CD4-positive, alpha-beta T cell (primary cell): Measurements from ENCODE around the gene DNAJC11. TPM values are rescaled to one million over a fixed set of nuclear protein-coding genes. Genes with fewer than 3 reads are reported as not detected.

Experiments
- ATAC-seq: fragments of 200-7000 bp; cut with Tn5 transposase; one replicate; pipeline ENCODE4 v1.10.0; 2022; ENCODE audit warnings: mild to moderate bottlenecking; ENCODE audit not compliant: poor library complexity
- CTCF ChIA-PET: fragments of 350-600 bp; sonication (Branson Sonifier 250); formaldehyde crosslinking; loops from one replicate; lab custom pipeline; 2021; ENCODE audit warnings: antibody characterized with exemption, inconsistent platforms; lab: Charles Lee
- POLR2A ChIA-PET: fragments of 350-600 bp; sonication (Branson Sonifier 250); formaldehyde crosslinking; loops from one replicate; lab custom pipeline; 2021; ENCODE audit warnings: antibody characterized with exemption, inconsistent platforms; lab: Charles Lee
- DNase-seq, 14 experiments: peaks; one replicate each; pipeline ENCODE4 v3.0.0-alpha.2; 2013 to 2020; ENCODE audit warnings: mixed read lengths in 2 of 14
- H3K27ac ChIP-seq, 2 donors: one replicate each; pipeline versions ENCODE4 v1.5.1 to v1.7.0; 2013; ENCODE audit warnings: low read length in 2 of 2, low read depth in 1 of 2, mild to moderate bottlenecking in 1 of 2
- H3K27me3 ChIP-seq, 2 experiments: 1 replicate in 1 of 2; 2 replicates in 1 of 2; pipeline versions ENCODE4 v1.6.1 to v1.7.0; 2013; ENCODE audit warnings: low read length in 2 of 2, control low read depth in 1 of 2, mild to moderate bottlenecking in 1 of 2, moderate library complexity in 1 of 2; ENCODE audit not compliant: insufficient read depth in 2 of 2, control insufficient read depth in 1 of 2
- H3K36me3 ChIP-seq: one replicate; pipeline ENCODE4 v1.6.1; 2013; ENCODE audit warnings: low read length, control low read depth; ENCODE audit not compliant: insufficient read depth
- H3K4me1 ChIP-seq: one replicate; pipeline ENCODE4 v1.6.1; 2013; ENCODE audit warnings: low read length, control low read depth; ENCODE audit not compliant: insufficient read depth
- H3K4me3 ChIP-seq: one replicate; pipeline ENCODE4 v1.5.1; 2013; ENCODE audit warnings: mild to moderate bottlenecking, low read length, moderate library complexity
- H3K9me3 ChIP-seq, 2 experiments: 1 replicate in 1 of 2; 2 replicates in 1 of 2; pipeline versions ENCODE4 v1.6.1 to v1.7.0; 2013; ENCODE audit warnings: low read length in 2 of 2, mild to moderate bottlenecking in 2 of 2, control low read depth in 1 of 2, moderate library complexity in 1 of 2; ENCODE audit not compliant: control insufficient read depth in 1 of 2, insufficient read depth in 1 of 2
- H3K27ac Mint-ChIP-seq: one replicate; pipeline ENCODE4 v1.8.0; 2020; ENCODE audit warnings: mixed read lengths
- H3K27me3 Mint-ChIP-seq: one replicate; pipeline ENCODE4 v1.8.0; 2021; ENCODE audit warnings: mixed read lengths
- H3K36me3 Mint-ChIP-seq: one replicate; pipeline ENCODE4 v1.8.0; 2021; ENCODE audit warnings: low read depth, mixed read lengths
- H3K4me1 Mint-ChIP-seq: one replicate; pipeline ENCODE4 v1.8.0; 2021; ENCODE audit warnings: low read depth, mixed read lengths
- H3K4me3 Mint-ChIP-seq: one replicate; pipeline ENCODE4 v1.8.0; 2020; ENCODE audit warnings: mild to moderate bottlenecking, mixed read lengths
- H3K9me3 Mint-ChIP-seq: one replicate; pipeline ENCODE4 v1.8.0; 2020; ENCODE audit warnings: mixed read lengths
- CTCF ChIP-seq: fragments of 200-600 bp; IDR thresholded peaks from one replicate; pipeline ENCODE4 v1.8.0; 2022; ENCODE audit warnings: antibody characterized with exemption, mild to moderate bottlenecking
- intact Hi-C, 2 experiments: fragments of 100-400 bp; cut with DNase I in 1 of 2; cut with micrococcal nuclease in 1 of 2; formaldehyde crosslinking; loops; one replicate each; pipeline versions ENCODE4 v1.15.1 to v1.9.0; 2023 to 2025; cut with DNase I, micrococcal nuclease
- total RNA-seq, 174 experiments: library from RNA in 2 of 174; stranded (reverse) in 2 of 174; gene quantifications; one replicate each; pipeline ENCODE4 v1.2.3 and lab custom pipeline; 2021 to 2026

Gene DNAJC11
- total RNA-seq, 2 experiments from 2014 or later = 20.6 to 24.0 TPM

DNA sequence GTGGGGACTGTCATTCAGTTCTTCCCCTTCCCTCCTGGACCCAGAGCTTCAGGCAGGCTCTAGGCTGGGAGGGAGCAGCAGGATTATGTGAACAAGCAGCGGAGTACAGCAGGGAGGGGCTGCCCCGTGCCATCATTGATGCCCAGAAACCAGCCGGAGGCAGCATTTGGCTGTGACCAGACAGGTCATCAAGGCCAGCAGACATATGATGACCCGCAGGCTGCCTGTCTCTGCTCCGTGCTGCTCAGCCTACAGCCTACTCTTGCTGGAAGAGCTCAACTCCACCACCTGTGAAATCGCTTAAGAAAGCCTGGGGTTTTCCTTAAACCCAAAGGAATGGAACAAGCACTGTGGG lies 103.9 kb downstream of the DNAJC11 start:
- no peak for DNase-seq
- no peaks in the 10 kb centered on the region for H3K27me3 Mint-ChIP-seq
- ChIA-PET CTCF (no interaction called here), POLR2A (interaction anchor here (1.1 to 2.0 kb wide), 5 partner anchors 8 to 137 kb away, joined by 3 to 11 read pairs (median 6); partner anchors contain the start of genes NOL9 and ZBTB48)
- no peak overlapping the region for H3K27ac Mint-ChIP-seq
- H3K9me3 Mint-ChIP-seq = no peaks in the 10 kb centered on the region
- H3K27ac ChIP-seq = no peak overlapping the region
- peaks cover 69% of the 10 kb centered on the region for H3K4me1 ChIP-seq
- TF ChIP-seq CTCF = no peak
- intact Hi-C loops = no loop called here
- peaks cover 65% of the 10 kb centered on the region for H3K36me3 Mint-ChIP-seq
- H3K27me3 ChIP-seq = no peaks in the 10 kb centered on the region
- ATAC-seq = no peak
- H3K4me1 Mint-ChIP-seq = peaks cover 51% of the 10 kb centered on the region
- no peak overlapping the region for H3K4me3 Mint-ChIP-seq
- H3K9me3 ChIP-seq = no peaks in the 10 kb centered on the region
- no peak overlapping the region for H3K4me3 ChIP-seq
- peaks cover 60% of the 10 kb centered on the region for H3K36me3 ChIP-seq

GRCh38 chr1:6596886-6597776 lies 104.5 kb downstream of the DNAJC11 start:
- intact Hi-C loops = no loop called here
- Mint-ChIP-seq H3K36me3 (peaks cover 65% of the 10 kb centered on the region), H3K4me3 (peak overlapping the region; percentile 56), H3K4me1 (peaks cover 52% of the 10 kb centered on the region), H3K9me3 (no peaks in the 10 kb centered on the region), H3K27me3 (no peaks in the 10 kb centered on the region), H3K27ac (peak overlapping the region; percentile 56)
- no peak for TF ChIP-seq CTCF
- no peak for ATAC-seq
- H3K27me3 ChIP-seq = no peaks in the 10 kb centered on the region
- ChIA-PET POLR2A (interaction anchor here (1.1 to 2.0 kb wide), 5 partner anchors 8 to 136 kb away, joined by 3 to 11 read pairs (median 6); partner anchors contain the start of genes NOL9 and ZBTB48), CTCF (no interaction called here)
- DNase-seq = peak in 1 of 14 experiments; percentile 9
- peaks cover 76% of the 10 kb centered on the region for H3K4me1 ChIP-seq
- H3K27ac ChIP-seq = no peak overlapping the region
- no peak overlapping the region for H3K4me3 ChIP-seq
- H3K9me3 ChIP-seq = no peaks in the 10 kb centered on the region
- peaks cover 66% of the 10 kb centered on the region for H3K36me3 ChIP-seq

GRCh38 chr1:6596351-6596750 lies 105.3 kb downstream of the DNAJC11 start:
- Mint-ChIP-seq H3K9me3 (no peaks in the 10 kb centered on the region), H3K4me1 (peaks cover 57% of the 10 kb centered on the region), H3K4me3 (peak overlapping the region; percentile 51), H3K27me3 (no peaks in the 10 kb centered on the region), H3K36me3 (peaks cover 62% of the 10 kb centered on the region), H3K27ac (peak overlapping the region; percentile 56)
- no peak overlapping the region for H3K4me3 ChIP-seq
- intact Hi-C loops = no loop called here
- ChIA-PET POLR2A (no interaction called here), CTCF (no interaction called here)
- no peak for ATAC-seq
- H3K36me3 ChIP-seq = peaks cover 74% of the 10 kb centered on the region
- H3K4me1 ChIP-seq = peaks cover 79% of the 10 kb centered on the region
- H3K27ac ChIP-seq = no peak overlapping the region
- TF ChIP-seq CTCF = no peak
- H3K27me3 ChIP-seq = no peaks in the 10 kb centered on the region
- peak in 1 of 14 experiments; percentile 8 for DNase-seq
- H3K9me3 ChIP-seq = no peaks in the 10 kb centered on the region
